HepG2 (cell line): Measurements from ENCODE around the gene ORC3. TPM values are rescaled to one million over a fixed set of nuclear protein-coding genes. Genes with fewer than 3 reads are reported as not detected.

Source experiments
- BATF2 ChIP-seq: sonication (generic); formaldehyde crosslinking; IDR thresholded peaks from 2 replicates; pipeline ENCODE4 v1.8.0; 2022; ENCODE audit warnings: mild to moderate bottlenecking, missing genetic modification reagents, moderate library complexity
- BCL6 ChIP-seq: IDR thresholded peaks from 2 replicates; pipeline ENCODE4 v1.6.1; 2016; ENCODE audit warnings: missing genetic modification reagents, missing compliant biosample characterization
- EHMT2 ChIP-seq: fragments of 200-600 bp; sonication (generic); IDR thresholded peaks from 2 replicates; pipeline ENCODE4 v1.7.0; 2017; ENCODE audit warnings: antibody characterized with exemption, low read depth, low read length, borderline replicate concordance
- ETV6 ChIP-seq: sonication (generic); formaldehyde crosslinking; conservative IDR thresholded peaks from 2 replicates; pipeline ENCODE4 v1.4.0; 2020; ENCODE audit warnings: missing genetic modification reagents
- FOSL1 ChIP-seq: sonication (generic); formaldehyde crosslinking; IDR thresholded peaks from 2 replicates; pipeline ENCODE4 v1.9.0; 2021; ENCODE audit warnings: missing genetic modification reagents, borderline replicate concordance
- HBP1 ChIP-seq: IDR thresholded peaks from 2 replicates; pipeline ENCODE4 v1.6.1; 2016; ENCODE audit warnings: low read depth, control low read depth
- HOXA9 ChIP-seq: sonication (generic); formaldehyde crosslinking; IDR thresholded peaks from 2 replicates; pipeline ENCODE4 v1.8.1; 2022; ENCODE audit warnings: missing genetic modification reagents, mild to moderate bottlenecking, moderate library complexity, borderline replicate concordance
- KMT2B ChIP-seq: IDR thresholded peaks from 2 replicates; pipeline ENCODE4 v1.6.1; 2016; ENCODE audit warnings: missing genetic modification reagents, missing compliant biosample characterization
- NONO ChIP-seq, 2 experiments: fragments of 450-650 bp in 1 of 2; sonication (generic) in 1 of 2; formaldehyde crosslinking in 1 of 2; IDR thresholded peaks in 1 of 2; conservative IDR thresholded peaks in 1 of 2; 2 replicates each; pipeline versions ENCODE4 v1.6.1 to v1.8.0; 2017 to 2022; ENCODE audit warnings: mild to moderate bottlenecking in 1 of 2, missing genetic modification reagents in 1 of 2, moderate library complexity in 1 of 2
- PAF1 ChIP-seq: IDR thresholded peaks from 2 replicates; pipeline ENCODE4 v1.6.1; 2016; ENCODE audit warnings: missing genetic modification reagents, missing compliant biosample characterization
- PBX3 ChIP-seq: sonication (generic); formaldehyde crosslinking; IDR thresholded peaks from 2 replicates; pipeline ENCODE4 v1.8.1; 2023; ENCODE audit warnings: missing genetic modification reagents, inconsistent platforms, borderline replicate concordance
- RELA ChIP-seq: sonication (generic); formaldehyde crosslinking; IDR thresholded peaks from 2 replicates; pipeline ENCODE4 v1.4.0; 2020; ENCODE audit warnings: missing genetic modification reagents
- SOX5 ChIP-seq: IDR thresholded peaks from 2 replicates; pipeline ENCODE4 v1.6.1; 2016; ENCODE audit warnings: borderline replicate concordance
- SP1 ChIP-seq, 2 experiments: fragments of 450-650 bp in 1 of 2; sonication (generic) in 1 of 2; formaldehyde crosslinking in 1 of 2; IDR thresholded peaks; 2 replicates each; pipeline versions ENCODE4 v1.4.0 to v1.6.1; 2016 to 2020; ENCODE audit warnings: missing genetic modification reagents in 1 of 2
- YY1 ChIP-seq: IDR thresholded peaks from 2 replicates; pipeline ENCODE4 v1.6.1; 2011; ENCODE audit warnings: low read length, low read depth, moderate library complexity, mild to moderate bottlenecking; ENCODE audit not compliant: insufficient read depth, insufficient replicate concordance
- ZFP82 ChIP-seq: sonication (generic); formaldehyde crosslinking; IDR thresholded peaks from 2 replicates; pipeline ENCODE4 v1.5.1; 2020; ENCODE audit warnings: mild to moderate bottlenecking, missing genetic modification reagents, borderline replicate concordance
- ZNF281 ChIP-seq: sonication (generic); formaldehyde crosslinking; IDR thresholded peaks from 2 replicates; pipeline ENCODE4 v1.4.0; 2020; ENCODE audit warnings: missing genetic modification reagents, borderline replicate concordance
- ZNF431 ChIP-seq: sonication (generic); formaldehyde crosslinking; IDR thresholded peaks from 2 replicates; pipeline ENCODE4 v1.9.0; 2022; ENCODE audit warnings: missing genetic modification reagents, low read depth, mild to moderate bottlenecking, borderline replicate concordance
- ZNF619 ChIP-seq: sonication (generic); formaldehyde crosslinking; IDR thresholded peaks from 2 replicates; pipeline ENCODE4 v1.4.0; 2020; ENCODE audit warnings: mild to moderate bottlenecking, missing genetic modification reagents
- ZNF841 ChIP-seq: sonication (generic); formaldehyde crosslinking; IDR thresholded peaks from 2 replicates; pipeline ENCODE4 v1.8.1; 2023; ENCODE audit warnings: missing genetic modification reagents, borderline replicate concordance
- polyA plus RNA-seq, 8 experiments: library from polyadenylated mRNA; depleted of rRNA in 3 of 8; stranded (reverse) in 7 of 8; unstranded in 1 of 8; fragments of >200 nt; fragmentation: Illumina TruSeq in 4 of 8; extraction: Trizol in 4 of 8; gene quantifications; 2 replicates each; pipeline versions ENCODE4 v1.2.1 to v1.2.3, GENCODE V29; 2011 to 2016; ENCODE audit warnings: low read depth in 4 of 8, missing spikeins in 1 of 8, mixed read lengths in 1 of 8; ENCODE audit not compliant: insufficient read depth in 1 of 8
- total RNA-seq, 5 experiments: library from RNA; depleted of rRNA; stranded (reverse); fragments of >200 nt; fragmentation: Illumina TruSeq; extraction: Trizol; gene quantifications; 2 replicates each; pipeline ENCODE4 v1.2.3, GENCODE V29; 2016; ENCODE audit warnings: low read depth in 1 of 5

The ORC3 gene
- total and polyA plus RNA-seq, 2 of the 13 experiments (the other 11 are each of a cell fraction or from before 2014, with no cell fraction given) = 21.8 to 43.5 TPM

- 0 out of 2 replicates have a peak, but pooled peaks have one; percentile 6 for TF ChIP-seq BCL6 (CRISPR knock-in tag)
- peak; percentile 15; the same call in 1 of the 2 replicates for TF ChIP-seq SOX5 (CRISPR knock-in tag)
- peak; percentile 95 for TF ChIP-seq YY1
- TF ChIP-seq RELA (CRISPR knock-in tag) = no peak
- peak; percentile 90 for TF ChIP-seq HBP1 (CRISPR knock-in tag)
- TF ChIP-seq FOSL1 = no peak
- no peak for TF ChIP-seq ZNF281
- 0 out of 2 replicates have a peak, but pooled peaks have one; percentile 71 for TF ChIP-seq HOXA9 (CRISPR knock-in tag)
- no peak for TF ChIP-seq ZFP82 (CRISPR knock-in tag)
- no peak for TF ChIP-seq ZNF841
- no peak for TF ChIP-seq SP1 (IDR thresholded peaks at IDR 0.05)
- peak; percentile 87 for TF ChIP-seq SP1 (CRISPR knock-in tag; IDR thresholded peaks at IDR 0.05)
- 0 out of 2 replicates have a peak, but pooled peaks have one; percentile 26 for TF ChIP-seq ZNF431 (CRISPR knock-in tag)
- TF ChIP-seq BATF2 (CRISPR knock-in tag) = peak; percentile 60; the same call in 1 of the 2 replicates
- TF ChIP-seq NONO (IDR thresholded peaks at IDR 0.05) = no peak
- TF ChIP-seq NONO (CRISPR knock-in tag; conservative IDR thresholded peaks at IDR 0.05) = peak; percentile 70; the same call in 1 of the 2 replicates
- no peak for TF ChIP-seq PBX3 (CRISPR knock-in tag)
- no peak; the same call in 1 of the 2 replicates for TF ChIP-seq ETV6 (CRISPR knock-in tag)
- TF ChIP-seq EHMT2 = no peak
- TF ChIP-seq PAF1 (CRISPR knock-in tag) = no peak
- no peak for TF ChIP-seq ZNF619 (CRISPR knock-in tag)
- peak; percentile 77; the same call in 1 of the 2 replicates for TF ChIP-seq KMT2B
These were observed 112.0 kb downstream of the ORC3 start, which contains the start of gene AKIRIN2 (continued) for GRCh38 chr6:87701676-87702588.
